Esophagus muscularis mucosa (tissue), 4 donors: ENCODE data around the gene KCNN1. TPM values are rescaled to one million over a fixed set of nuclear protein-coding genes. Genes with fewer than 3 reads are reported as not detected.
A peak's percentile ranks its signal among the peaks of the same experiment; 100 is the strongest.

ENCODE experiments used
- DNase-seq: peaks from one replicate; pipeline ENCODE4 v3.0.0-alpha.2; 2017; ENCODE audit errors: extremely low spot score
- H3K27ac ChIP-seq, 4 donors: fragments of 200-600 bp; sonication (generic); replicated peaks in 1 of 4; 1 replicate in 3 of 4; 2 replicates in 1 of 4; pipeline ENCODE4 v1.5.1; 2016 to 2019; ENCODE audit warnings: mild to moderate bottlenecking in 1 of 4
- H3K27me3 ChIP-seq, 4 donors: fragments of 200-600 bp; sonication (generic); one replicate each; pipeline versions ENCODE4 v1.5.1 to v1.6.0; 2016 to 2019
- H3K36me3 ChIP-seq, 4 donors: fragments of 200-600 bp; sonication (generic); one replicate each; pipeline ENCODE4 v1.5.1; 2016 to 2019
- H3K4me1 ChIP-seq, 4 donors: fragments of 200-600 bp; sonication (generic); one replicate each; pipeline ENCODE4 v1.5.1; 2016 to 2019
- H3K4me3 ChIP-seq, 4 donors: fragments of 200-600 bp; sonication (generic); 1 replicate in 2 of 4; 2 replicates in 2 of 4; pipeline ENCODE4 v1.5.1; 2016 to 2019; ENCODE audit warnings: mild to moderate bottlenecking in 4 of 4, moderate library complexity in 1 of 4
- H3K9me3 ChIP-seq, 4 donors: fragments of 200-600 bp; sonication (generic); 1 replicate in 3 of 4; 2 replicates in 1 of 4; pipeline ENCODE4 v1.5.1; 2016 to 2019
- EP300 ChIP-seq: sonication (generic); formaldehyde crosslinking; IDR thresholded peaks from one replicate; pipeline ENCODE4 v1.6.1; 2017; ENCODE audit warnings: antibody characterized with exemption
- POLR2A ChIP-seq: fragments of 450-650 bp; IDR thresholded peaks from one replicate; pipeline ENCODE4 v1.6.1; 2017; ENCODE audit warnings: antibody characterized with exemption, moderate library complexity, mild to moderate bottlenecking, low read depth
- POLR2AphosphoS5 ChIP-seq, 2 donors: sonication (generic); formaldehyde crosslinking; IDR thresholded peaks; one replicate each; pipeline ENCODE4 v1.6.1; 2017; ENCODE audit warnings: antibody characterized with exemption in 2 of 2
- WGBS: methylation state at CpG from one replicate; pipeline ENCODE4 v1.1.5; 2018; 5-methylcytosine and 5-hydroxymethylcytosine counted together
- intact Hi-C: fragments of 100-400 bp; cut with DNase I; formaldehyde crosslinking; loops from one replicate; pipeline ENCODE4 v1.15.1; 2023
- total RNA-seq, 4 donors: library from RNA; depleted of rRNA; stranded (reverse); fragments of >200 nt; gene quantifications; one replicate each; pipeline versions ENCODE4 v1.1.0 to v1.2.1, GENCODE V29; 2016
- TF ChIP-seq, protein P1 (sequence below), 3 experiments: fragments of 200-600 bp in 2 of 3; fragments of 450-650 bp in 1 of 3; sonication (generic) in 2 of 3; IDR thresholded peaks; one replicate each; pipeline ENCODE4 v1.5.1; 2017 to 2019; ENCODE audit warnings: antibody characterized with exemption in 3 of 3, mild to moderate bottlenecking in 2 of 3, moderate library complexity in 1 of 3

The KCNN1 gene
- total RNA-seq, 4 donors from 2014 or later = 0.17 to 0.23 TPM; not detected in 2

DNA sequence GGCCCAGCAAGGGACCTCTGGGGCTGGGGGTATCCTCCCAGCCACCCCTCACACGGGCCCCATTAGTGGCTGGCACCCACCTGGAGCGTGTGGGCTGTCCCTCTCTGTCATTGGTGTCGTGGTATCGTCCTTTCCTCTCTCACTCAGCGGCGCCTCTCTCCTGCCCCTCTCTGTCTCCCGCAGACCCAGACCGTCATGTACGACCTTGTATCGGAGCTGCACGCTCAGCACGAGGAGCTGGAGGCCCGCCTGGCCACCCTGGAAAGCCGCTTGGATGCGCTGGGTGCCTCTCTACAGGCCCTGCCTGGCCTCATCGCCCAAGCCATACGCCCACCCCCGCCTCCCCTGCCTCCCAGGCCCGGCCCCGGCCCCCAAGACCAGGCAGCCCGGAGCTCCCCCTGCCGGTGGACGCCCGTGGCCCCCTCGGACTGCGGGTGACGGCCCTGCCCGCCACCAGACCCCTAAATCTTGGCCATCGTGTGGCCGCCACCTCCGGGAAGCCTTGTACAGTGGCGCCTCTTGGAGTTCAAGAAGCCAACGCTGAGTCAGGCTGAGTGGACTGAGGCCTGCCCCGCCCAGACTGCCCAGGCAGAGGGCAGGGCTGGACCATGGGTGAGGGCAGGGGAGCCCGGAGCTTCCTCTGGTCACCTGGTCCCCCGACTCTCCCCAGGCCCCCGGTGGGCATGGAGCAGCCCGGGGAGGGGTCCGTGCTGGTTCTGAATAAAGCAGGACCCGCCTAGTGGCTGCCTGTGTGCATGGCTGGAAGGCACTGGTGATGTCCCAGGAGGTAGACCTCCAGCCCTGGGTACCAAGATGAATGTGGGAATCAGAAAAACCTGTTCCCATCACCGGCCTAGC is 31.3 kb downstream of the KCNN1 start:
- WGBS = 75% methylated on average over 26 of the region's 41 CpGs
- DNase-seq = no peak
- TF ChIP-seq POLR2A (no peak), POLR2AphosphoS5 (IDR thresholded peaks at IDR 0.05) (no peak), EP300 (no peak)
- TF ChIP-seq, protein P1, sequence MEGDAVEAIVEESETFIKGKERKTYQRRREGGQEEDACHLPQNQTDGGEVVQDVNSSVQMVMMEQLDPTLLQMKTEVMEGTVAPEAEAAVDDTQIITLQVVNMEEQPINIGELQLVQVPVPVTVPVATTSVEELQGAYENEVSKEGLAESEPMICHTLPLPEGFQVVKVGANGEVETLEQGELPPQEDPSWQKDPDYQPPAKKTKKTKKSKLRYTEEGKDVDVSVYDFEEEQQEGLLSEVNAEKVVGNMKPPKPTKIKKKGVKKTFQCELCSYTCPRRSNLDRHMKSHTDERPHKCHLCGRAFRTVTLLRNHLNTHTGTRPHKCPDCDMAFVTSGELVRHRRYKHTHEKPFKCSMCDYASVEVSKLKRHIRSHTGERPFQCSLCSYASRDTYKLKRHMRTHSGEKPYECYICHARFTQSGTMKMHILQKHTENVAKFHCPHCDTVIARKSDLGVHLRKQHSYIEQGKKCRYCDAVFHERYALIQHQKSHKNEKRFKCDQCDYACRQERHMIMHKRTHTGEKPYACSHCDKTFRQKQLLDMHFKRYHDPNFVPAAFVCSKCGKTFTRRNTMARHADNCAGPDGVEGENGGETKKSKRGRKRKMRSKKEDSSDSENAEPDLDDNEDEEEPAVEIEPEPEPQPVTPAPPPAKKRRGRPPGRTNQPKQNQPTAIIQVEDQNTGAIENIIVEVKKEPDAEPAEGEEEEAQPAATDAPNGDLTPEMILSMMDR (IDR thresholded peaks at IDR 0.05) = peak in 1 of 3 experiments; percentile 29

DNA sequence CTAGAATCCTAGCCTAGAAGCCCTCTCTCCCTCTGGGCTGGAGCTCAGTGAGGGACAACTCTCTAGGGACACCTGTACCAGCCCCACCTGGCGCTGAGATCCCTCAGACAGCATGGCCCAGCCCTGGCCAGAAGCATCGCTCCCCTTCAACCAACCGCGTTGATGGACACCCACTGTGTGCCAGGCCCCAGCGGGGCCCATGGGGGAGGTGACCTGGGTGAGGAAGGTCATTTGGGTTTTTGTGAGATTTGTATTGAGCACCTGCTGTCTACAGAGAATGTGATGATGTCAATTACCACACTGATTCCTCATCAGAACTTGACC is 31.9 kb downstream of the KCNN1 start:
- DNase-seq = no peak
- H3K36me3 ChIP-seq = peaks cover 0 to 4% (median 0%) of the 10 kb centered on the region in 4 donors
- TF ChIP-seq EP300 (no peak), POLR2AphosphoS5 (IDR thresholded peaks at IDR 0.05) (no peak), POLR2A (no peak)
- intact Hi-C loops = no loop called here
- peak overlapping the region in 1 of 4 donors; percentile 19 for H3K27ac ChIP-seq
- H3K4me3 ChIP-seq = no peak overlapping the region
- peaks cover 12 to 38% (median 30%) of the 10 kb centered on the region in 4 donors for H3K4me1 ChIP-seq
- no peaks in the 10 kb centered on the region for H3K27me3 ChIP-seq
- 56% methylated on average over 3 of the region's 5 CpGs for WGBS
- H3K9me3 ChIP-seq = no peaks in the 10 kb centered on the region

More for the DNA sequence above, 31.3 kb downstream of the KCNN1 start:
- peak overlapping the region in 1 of 4 donors; percentile 19 for H3K27ac ChIP-seq
- H3K9me3 ChIP-seq = no peaks in the 10 kb centered on the region
- peaks cover 0 to 4% (median 0%) of the 10 kb centered on the region in 4 donors for H3K27me3 ChIP-seq
- H3K4me1 ChIP-seq = peaks cover 12 to 37% (median 29%) of the 10 kb centered on the region in 4 donors
- no peak overlapping the region for H3K4me3 ChIP-seq
- intact Hi-C loops = loop anchor here (2.0 kb wide), 1 partner anchor 139 kb away; the partner anchor contains the start of gene RPL18A
- H3K36me3 ChIP-seq = peaks cover 0 to 4% (median 0%) of the 10 kb centered on the region in 4 donors

DNA sequence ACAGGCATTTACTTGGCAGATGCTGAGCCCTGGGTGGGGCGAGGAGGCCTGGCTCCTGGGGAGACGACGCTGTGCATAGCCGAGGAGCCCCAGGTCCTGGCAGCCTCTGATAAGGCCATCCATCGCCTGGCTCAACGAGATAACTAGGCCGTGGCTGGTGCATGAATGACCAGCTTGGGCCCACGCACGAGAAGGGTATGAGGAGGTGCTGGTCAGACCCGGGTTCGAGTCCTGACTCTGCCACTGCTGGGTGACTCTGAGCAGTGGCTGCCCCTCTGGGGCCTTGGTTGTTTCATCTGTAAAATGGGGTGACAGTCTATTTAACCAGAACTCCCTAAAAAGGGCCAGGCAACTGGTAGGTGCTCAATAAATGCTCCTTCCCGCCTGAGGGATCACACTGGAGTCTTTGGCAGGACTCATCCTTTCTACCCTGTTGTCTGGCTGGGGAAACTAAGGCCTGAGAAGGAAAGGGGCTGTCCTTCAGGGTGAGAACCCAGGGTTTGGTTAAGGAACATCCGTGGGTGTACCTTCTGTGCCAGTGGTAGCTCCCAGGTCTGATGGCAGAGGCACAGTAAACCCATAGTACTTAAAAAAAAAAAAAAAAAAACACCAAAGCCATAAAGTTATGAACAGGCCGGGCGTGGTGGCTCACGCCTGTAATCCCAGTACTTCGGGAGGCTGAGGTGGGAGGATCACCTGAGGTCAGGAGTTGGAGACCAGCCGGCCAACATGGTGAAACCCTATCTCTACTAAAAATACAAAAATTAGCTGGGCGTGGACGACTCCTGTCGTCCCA is 33.0 kb downstream of the KCNN1 start:
- TF ChIP-seq POLR2A (no peak), POLR2AphosphoS5 (IDR thresholded peaks at IDR 0.05) (no peak), EP300 (no peak)
- TF ChIP-seq, protein P1 (IDR thresholded peaks at IDR 0.05) = no peak
- no peak for DNase-seq
- H3K27ac ChIP-seq = peak overlapping the region; percentile 87 to 89 (median 88)
- intact Hi-C loops = loop anchor here (10.0 kb wide), 1 partner anchor 155 kb away; the partner anchor contains the start of gene PIK3R2
- H3K4me3 ChIP-seq = peak overlapping the region in 3 of 4 donors; percentile 82 to 88 (median 84)
- H3K4me1 ChIP-seq = peaks cover 12 to 38% (median 30%) of the 10 kb centered on the region in 4 donors
- H3K36me3 ChIP-seq = peaks cover 0 to 10% (median 0%) of the 10 kb centered on the region in 4 donors
- no peaks in the 10 kb centered on the region for H3K9me3 ChIP-seq
- WGBS = 89% methylated on average over 12 of the region's 21 CpGs
- H3K27me3 ChIP-seq = no peaks in the 10 kb centered on the region

DNA sequence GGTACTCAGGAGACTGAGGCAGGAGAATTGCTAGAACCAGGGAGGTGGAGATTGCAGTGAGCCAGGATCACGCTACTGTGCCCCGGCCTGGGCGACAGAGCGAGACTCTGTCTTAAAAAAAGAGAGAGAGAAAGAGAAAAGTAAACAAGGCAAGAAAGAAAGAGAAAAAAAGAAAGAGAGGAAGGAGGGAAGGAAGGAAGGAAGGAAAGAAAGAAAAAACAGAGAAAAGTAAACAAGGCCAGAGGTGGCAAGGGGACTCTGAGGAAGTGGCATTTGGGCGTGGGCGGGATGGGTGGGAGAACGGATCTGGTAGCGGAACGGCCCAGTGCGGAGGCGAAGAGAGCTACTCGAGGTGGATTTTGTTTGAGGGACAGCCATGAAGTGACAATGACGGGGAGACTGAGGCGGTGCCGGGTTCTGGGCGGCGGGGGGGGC is 33.6 kb downstream of the KCNN1 start:
- Histone ChIP-seq H3K4me3 (peak overlapping the region; percentile 69 to 88 (median 83)), H3K36me3 (peaks cover 0 to 10% (median under 1%) of the 10 kb centered on the region in 4 donors), H3K4me1 (peaks cover 12 to 38% (median 30%) of the 10 kb centered on the region in 4 donors), H3K27ac (peak overlapping the region; percentile 87 to 89 (median 88)), H3K9me3 (no peaks in the 10 kb centered on the region), H3K27me3 (no peaks in the 10 kb centered on the region)
- intact Hi-C loops = loop anchor here (10.0 kb wide), 1 partner anchor 154 kb away; the partner anchor contains the start of gene PIK3R2
- TF ChIP-seq EP300 = no peak
- TF ChIP-seq POLR2A = no peak
- TF ChIP-seq, protein P1 (IDR thresholded peaks at IDR 0.05) = no peak
- no peak for TF ChIP-seq POLR2AphosphoS5 (IDR thresholded peaks at IDR 0.05)
- WGBS = 25% methylated on average over 17 of the region's 17 CpGs
- no peak for DNase-seq
